ENCODE measurements around the gene ATP2C2.

The ATP2C2 gene

GRCh38 chr16:84340325-84341040 lies 27.9 kb upstream of the ATP2C2 start:
- no peak for ATAC-seq
- TF ChIP-seq SNAI2 (CRISPR knock-in tag; IDR thresholded peaks at IDR 0.05) (no peak), ZFP30 (CRISPR knock-in tag; IDR thresholded peaks at IDR 0.05) (no peak), ZNF70 (CRISPR knock-in tag; IDR thresholded peaks at IDR 0.05) (no peak), RARB (CRISPR knock-in tag; IDR thresholded peaks at IDR 0.05) (no peak), TOX (CRISPR knock-in tag; IDR thresholded peaks at IDR 0.05; ENCODE audit: borderline replicate concordance) (no peak), CSDC2 (CRISPR knock-in tag; IDR thresholded peaks at IDR 0.05) (no peak), ZNF8 (CRISPR knock-in tag; IDR thresholded peaks at IDR 0.05) (no peak), ZC3H10 (CRISPR knock-in tag; IDR thresholded peaks at IDR 0.05) (no peak), TCF4 (CRISPR knock-in tag; IDR thresholded peaks at IDR 0.05; ENCODE audit: borderline replicate concordance) (no peak), PPARA (CRISPR knock-in tag; IDR thresholded peaks at IDR 0.05; ENCODE audit: borderline replicate concordance) (no peak), CREB5 (CRISPR knock-in tag; IDR thresholded peaks at IDR 0.05; ENCODE audit: low read depth) (no peak)
- TF ChIP-seq, protein P1, sequence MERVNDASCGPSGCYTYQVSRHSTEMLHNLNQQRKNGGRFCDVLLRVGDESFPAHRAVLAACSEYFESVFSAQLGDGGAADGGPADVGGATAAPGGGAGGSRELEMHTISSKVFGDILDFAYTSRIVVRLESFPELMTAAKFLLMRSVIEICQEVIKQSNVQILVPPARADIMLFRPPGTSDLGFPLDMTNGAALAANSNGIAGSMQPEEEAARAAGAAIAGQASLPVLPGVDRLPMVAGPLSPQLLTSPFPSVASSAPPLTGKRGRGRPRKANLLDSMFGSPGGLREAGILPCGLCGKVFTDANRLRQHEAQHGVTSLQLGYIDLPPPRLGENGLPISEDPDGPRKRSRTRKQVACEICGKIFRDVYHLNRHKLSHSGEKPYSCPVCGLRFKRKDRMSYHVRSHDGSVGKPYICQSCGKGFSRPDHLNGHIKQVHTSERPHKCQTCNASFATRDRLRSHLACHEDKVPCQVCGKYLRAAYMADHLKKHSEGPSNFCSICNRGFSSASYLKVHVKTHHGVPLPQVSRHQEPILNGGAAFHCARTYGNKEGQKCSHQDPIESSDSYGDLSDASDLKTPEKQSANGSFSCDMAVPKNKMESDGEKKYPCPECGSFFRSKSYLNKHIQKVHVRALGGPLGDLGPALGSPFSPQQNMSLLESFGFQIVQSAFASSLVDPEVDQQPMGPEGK (CRISPR knock-in tag; IDR thresholded peaks at IDR 0.05; ENCODE audit: borderline replicate concordance), result no peak
- TF ChIP-seq, protein P2, sequence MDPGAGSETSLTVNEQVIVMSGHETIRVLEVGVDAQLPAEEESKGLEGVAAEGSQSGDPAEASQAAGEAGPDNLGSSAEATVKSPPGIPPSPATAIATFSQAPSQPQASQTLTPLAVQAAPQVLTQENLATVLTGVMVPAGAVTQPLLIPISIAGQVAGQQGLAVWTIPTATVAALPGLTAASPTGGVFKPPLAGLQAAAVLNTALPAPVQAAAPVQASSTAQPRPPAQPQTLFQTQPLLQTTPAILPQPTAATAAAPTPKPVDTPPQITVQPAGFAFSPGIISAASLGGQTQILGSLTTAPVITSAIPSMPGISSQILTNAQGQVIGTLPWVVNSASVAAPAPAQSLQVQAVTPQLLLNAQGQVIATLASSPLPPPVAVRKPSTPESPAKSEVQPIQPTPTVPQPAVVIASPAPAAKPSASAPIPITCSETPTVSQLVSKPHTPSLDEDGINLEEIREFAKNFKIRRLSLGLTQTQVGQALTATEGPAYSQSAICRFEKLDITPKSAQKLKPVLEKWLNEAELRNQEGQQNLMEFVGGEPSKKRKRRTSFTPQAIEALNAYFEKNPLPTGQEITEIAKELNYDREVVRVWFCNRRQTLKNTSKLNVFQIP (CRISPR knock-in tag; IDR thresholded peaks at IDR 0.05; ENCODE audit: borderline replicate concordance, low read depth), result no peak

GRCh38 chr16:84341528-84342295 lies 26.6 kb upstream of the ATP2C2 start:
- ATAC-seq, result no peak

More at GRCh38 chr16:84341528-84342295, 26.6 kb upstream of the ATP2C2 start:
- no peak for TF ChIP-seq ISL1 (CRISPR knock-in tag; IDR thresholded peaks at IDR 0.05)
- TF ChIP-seq OSR1 (CRISPR knock-in tag; IDR thresholded peaks at IDR 0.05), result no peak
- no peak for TF ChIP-seq ZNF8 (CRISPR knock-in tag; IDR thresholded peaks at IDR 0.05)
- no peak for TF ChIP-seq CSDC2 (CRISPR knock-in tag; IDR thresholded peaks at IDR 0.05)
- TF ChIP-seq, protein P1 (CRISPR knock-in tag; IDR thresholded peaks at IDR 0.05; ENCODE audit: borderline replicate concordance), result no peak
- TF ChIP-seq RARB (CRISPR knock-in tag; IDR thresholded peaks at IDR 0.05), result no peak
- TF ChIP-seq, protein P3, sequence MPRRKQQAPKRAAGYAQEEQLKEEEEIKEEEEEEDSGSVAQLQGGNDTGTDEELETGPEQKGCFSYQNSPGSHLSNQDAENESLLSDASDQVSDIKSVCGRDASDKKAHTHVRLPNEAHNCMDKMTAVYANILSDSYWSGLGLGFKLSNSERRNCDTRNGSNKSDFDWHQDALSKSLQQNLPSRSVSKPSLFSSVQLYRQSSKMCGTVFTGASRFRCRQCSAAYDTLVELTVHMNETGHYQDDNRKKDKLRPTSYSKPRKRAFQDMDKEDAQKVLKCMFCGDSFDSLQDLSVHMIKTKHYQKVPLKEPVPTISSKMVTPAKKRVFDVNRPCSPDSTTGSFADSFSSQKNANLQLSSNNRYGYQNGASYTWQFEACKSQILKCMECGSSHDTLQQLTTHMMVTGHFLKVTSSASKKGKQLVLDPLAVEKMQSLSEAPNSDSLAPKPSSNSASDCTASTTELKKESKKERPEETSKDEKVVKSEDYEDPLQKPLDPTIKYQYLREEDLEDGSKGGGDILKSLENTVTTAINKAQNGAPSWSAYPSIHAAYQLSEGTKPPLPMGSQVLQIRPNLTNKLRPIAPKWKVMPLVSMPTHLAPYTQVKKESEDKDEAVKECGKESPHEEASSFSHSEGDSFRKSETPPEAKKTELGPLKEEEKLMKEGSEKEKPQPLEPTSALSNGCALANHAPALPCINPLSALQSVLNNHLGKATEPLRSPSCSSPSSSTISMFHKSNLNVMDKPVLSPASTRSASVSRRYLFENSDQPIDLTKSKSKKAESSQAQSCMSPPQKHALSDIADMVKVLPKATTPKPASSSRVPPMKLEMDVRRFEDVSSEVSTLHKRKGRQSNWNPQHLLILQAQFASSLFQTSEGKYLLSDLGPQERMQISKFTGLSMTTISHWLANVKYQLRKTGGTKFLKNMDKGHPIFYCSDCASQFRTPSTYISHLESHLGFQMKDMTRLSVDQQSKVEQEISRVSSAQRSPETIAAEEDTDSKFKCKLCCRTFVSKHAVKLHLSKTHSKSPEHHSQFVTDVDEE (CRISPR knock-in tag; IDR thresholded peaks at IDR 0.05), result no peak
- no peak for TF ChIP-seq ESRRG (CRISPR knock-in tag; IDR thresholded peaks at IDR 0.05)
- TF ChIP-seq ZNF70 (CRISPR knock-in tag; IDR thresholded peaks at IDR 0.05), result no peak
- no peak for TF ChIP-seq SNAI2 (CRISPR knock-in tag; IDR thresholded peaks at IDR 0.05)
- TF ChIP-seq ZNF565 (CRISPR knock-in tag; conservative IDR thresholded peaks at IDR 0.05; ENCODE audit: low read depth), result no peak
- TF ChIP-seq CREB5 (CRISPR knock-in tag; IDR thresholded peaks at IDR 0.05; ENCODE audit: low read depth), result no peak
- TF ChIP-seq ZFP3 (CRISPR knock-in tag; IDR thresholded peaks at IDR 0.05), result no peak
- TF ChIP-seq TCF4 (CRISPR knock-in tag; IDR thresholded peaks at IDR 0.05; ENCODE audit: borderline replicate concordance), result no peak
- TF ChIP-seq PPARA (CRISPR knock-in tag; IDR thresholded peaks at IDR 0.05; ENCODE audit: borderline replicate concordance), result no peak
- TF ChIP-seq TOX (CRISPR knock-in tag; IDR thresholded peaks at IDR 0.05; ENCODE audit: borderline replicate concordance), result no peak
- TF ChIP-seq CSRNP3 (CRISPR knock-in tag; IDR thresholded peaks at IDR 0.05), result no peak
- TF ChIP-seq ZFP30 (CRISPR knock-in tag; IDR thresholded peaks at IDR 0.05), result no peak
- TF ChIP-seq, protein P2 (CRISPR knock-in tag; IDR thresholded peaks at IDR 0.05; ENCODE audit: borderline replicate concordance, low read depth), result no peak
